ENCODE results near the gene SLC39A2.
"Not testable (repeated sequence)": the region's sequence is repeated elsewhere in the genome, so short reads cannot be mapped to it uniquely, and the experiment has no call there.

SLC39A2 gene, protein sequence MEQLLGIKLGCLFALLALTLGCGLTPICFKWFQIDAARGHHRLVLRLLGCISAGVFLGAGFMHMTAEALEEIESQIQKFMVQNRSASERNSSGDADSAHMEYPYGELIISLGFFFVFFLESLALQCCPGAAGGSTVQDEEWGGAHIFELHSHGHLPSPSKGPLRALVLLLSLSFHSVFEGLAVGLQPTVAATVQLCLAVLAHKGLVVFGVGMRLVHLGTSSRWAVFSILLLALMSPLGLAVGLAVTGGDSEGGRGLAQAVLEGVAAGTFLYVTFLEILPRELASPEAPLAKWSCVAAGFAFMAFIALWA

GRCh38 chr14:20998674-20999366, at the start of gene SLC39A2:
TSS of gene SLC39A2 (plus strand) at chr14:20999293. CDS start at chr14:20999447, 154 bp downstream.
- no peak within 1 kb of the TSS for H3K4me3 ChIP-seq (ENCODE audit: low read depth, low read length)
- peak; percentile 79 for DNase-seq (ENCODE audit: low read depth, low spot score)
- in situ Hi-C loops (cut with HindIII; ENCODE audit: low sequenced_read_pairs), result no loop called here
- TF ChIP-seq, protein P1, sequence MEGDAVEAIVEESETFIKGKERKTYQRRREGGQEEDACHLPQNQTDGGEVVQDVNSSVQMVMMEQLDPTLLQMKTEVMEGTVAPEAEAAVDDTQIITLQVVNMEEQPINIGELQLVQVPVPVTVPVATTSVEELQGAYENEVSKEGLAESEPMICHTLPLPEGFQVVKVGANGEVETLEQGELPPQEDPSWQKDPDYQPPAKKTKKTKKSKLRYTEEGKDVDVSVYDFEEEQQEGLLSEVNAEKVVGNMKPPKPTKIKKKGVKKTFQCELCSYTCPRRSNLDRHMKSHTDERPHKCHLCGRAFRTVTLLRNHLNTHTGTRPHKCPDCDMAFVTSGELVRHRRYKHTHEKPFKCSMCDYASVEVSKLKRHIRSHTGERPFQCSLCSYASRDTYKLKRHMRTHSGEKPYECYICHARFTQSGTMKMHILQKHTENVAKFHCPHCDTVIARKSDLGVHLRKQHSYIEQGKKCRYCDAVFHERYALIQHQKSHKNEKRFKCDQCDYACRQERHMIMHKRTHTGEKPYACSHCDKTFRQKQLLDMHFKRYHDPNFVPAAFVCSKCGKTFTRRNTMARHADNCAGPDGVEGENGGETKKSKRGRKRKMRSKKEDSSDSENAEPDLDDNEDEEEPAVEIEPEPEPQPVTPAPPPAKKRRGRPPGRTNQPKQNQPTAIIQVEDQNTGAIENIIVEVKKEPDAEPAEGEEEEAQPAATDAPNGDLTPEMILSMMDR (IDR thresholded peaks at IDR 0.05; ENCODE audit: low read depth, low read length), result no peak

DNA sequence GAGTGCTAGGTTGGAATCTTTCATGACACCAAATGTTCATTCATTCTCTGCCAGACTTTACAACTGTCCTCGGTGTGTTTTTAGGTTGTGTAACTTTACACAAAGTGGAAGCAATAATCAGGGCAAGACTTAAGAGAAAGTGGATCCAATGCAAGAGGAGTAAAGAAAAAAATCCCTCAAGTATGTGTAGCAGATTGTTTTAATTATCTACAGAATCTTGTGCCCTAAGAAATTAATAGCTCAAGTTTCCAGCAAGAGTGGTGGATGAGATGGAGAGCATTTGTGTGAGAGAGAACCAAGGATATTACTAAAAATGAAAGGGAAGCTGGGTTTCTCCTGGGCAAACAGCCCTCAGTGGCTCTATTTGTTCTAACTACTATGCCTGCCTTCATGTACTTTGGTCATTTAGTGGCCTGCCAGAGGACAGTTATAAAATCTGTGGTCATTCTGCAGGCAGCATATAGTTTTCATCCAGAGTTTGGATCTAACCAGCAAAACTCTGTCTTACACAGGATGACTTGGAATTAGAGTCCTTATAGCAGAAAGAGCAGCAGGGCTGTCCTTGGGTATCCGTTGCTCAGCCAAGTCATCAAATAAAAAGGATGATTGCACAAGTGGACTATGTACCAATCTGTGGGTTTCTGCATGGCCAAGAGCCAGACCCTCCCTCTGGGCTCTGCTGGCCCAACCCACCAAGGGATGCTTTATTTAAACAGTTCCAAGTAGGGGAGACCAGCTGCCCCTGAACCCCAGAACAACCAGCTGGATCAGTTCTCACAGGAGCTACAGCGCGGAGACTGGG, 44.2 kb upstream of the SLC39A2 start, which contains the start of gene RNASE2:
Gene RNASE2 (plus strand): TSS at position 752 of the 802 bp plus-strand sequence. CDS start 285 bp downstream, outside the sequence.
- H3K4me3 ChIP-seq (ENCODE audit: low read depth, low read length); DNase-seq (ENCODE audit: low read depth, low spot score); in situ Hi-C loops (cut with HindIII; ENCODE audit: low sequenced_read_pairs): not testable (repeated sequence)

DNA sequence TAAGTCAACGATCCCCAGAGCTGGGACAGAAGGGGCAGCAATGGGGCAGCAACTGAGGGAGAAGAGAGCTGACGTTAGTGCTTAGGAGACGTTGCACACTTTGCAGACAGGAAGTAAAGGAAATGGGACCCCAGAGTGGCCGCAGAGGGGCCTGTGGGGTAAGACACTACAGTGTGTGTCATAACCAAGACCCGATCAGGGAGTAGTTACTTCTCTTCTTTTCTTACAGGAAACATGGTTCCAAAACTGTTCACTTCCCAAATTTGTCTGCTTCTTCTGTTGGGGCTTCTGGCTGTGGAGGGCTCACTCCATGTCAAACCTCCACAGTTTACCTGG, 43.6 kb upstream of the SLC39A2 start:
- H3K4me3 ChIP-seq (ENCODE audit: low read depth, low read length); DNase-seq (ENCODE audit: low read depth, low spot score); in situ Hi-C loops (cut with HindIII; ENCODE audit: low sequenced_read_pairs): not testable (repeated sequence)

DNA sequence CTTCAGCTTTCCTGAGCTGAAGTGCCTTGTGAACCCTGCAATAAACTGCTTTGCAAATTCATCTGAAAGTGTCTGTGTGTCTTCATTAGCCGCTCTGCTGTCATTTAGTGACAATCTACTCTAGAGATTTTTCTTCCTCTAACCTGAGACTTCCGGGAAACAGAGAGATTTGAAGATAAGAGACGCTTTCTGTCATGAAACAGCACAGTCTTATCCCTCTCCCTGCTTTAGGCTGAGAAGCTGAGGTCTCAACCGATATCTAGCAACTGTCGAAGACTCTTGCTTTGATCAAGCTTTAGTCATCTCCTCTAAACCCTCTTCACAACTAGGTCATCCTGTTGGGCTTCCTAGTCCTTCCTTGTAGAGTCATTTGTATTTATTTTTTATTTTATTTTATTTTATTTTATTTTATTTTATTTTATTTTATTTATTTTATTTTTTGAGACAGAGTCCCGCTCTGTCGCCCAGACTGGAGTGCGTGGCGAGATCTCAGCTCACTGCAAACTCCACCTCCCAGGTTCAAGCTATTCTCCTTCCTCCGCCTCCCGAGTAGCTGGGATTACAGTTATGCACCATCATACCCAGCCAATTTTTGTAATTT, 42.6 kb upstream of the SLC39A2 start:
- in situ Hi-C loops (cut with HindIII; ENCODE audit: low sequenced_read_pairs), result no loop called here
- DNase-seq (ENCODE audit: low read depth, low spot score), result no peak
- TF ChIP-seq, protein P1 (IDR thresholded peaks at IDR 0.05; ENCODE audit: low read depth, low read length), result no peak
- no peak overlapping the region for H3K4me3 ChIP-seq (ENCODE audit: low read depth, low read length)

DNA sequence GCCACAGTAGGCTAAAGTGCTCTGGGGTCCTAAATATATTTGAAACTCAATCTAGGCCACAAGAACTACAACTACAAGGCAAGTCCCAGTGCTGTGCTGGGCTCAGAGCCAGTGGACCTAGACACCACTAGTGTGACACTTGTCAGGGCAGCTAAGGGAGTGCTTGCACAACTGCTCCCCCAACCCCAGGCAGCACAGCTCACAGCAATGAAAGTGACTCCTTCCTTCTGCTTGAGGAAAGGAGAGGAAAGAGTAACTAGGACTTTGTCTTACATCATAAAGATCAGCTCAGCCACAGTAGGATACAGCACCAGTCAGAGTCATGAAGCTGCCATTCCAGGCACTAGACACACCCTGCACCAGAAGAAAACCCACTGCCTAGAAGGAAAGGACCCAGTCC, 40.1 kb upstream of the SLC39A2 start:
- DNase-seq (ENCODE audit: low read depth, low spot score); in situ Hi-C loops (cut with HindIII; ENCODE audit: low sequenced_read_pairs); H3K4me3 ChIP-seq (ENCODE audit: low read depth, low read length): not testable (repeated sequence)

DNA sequence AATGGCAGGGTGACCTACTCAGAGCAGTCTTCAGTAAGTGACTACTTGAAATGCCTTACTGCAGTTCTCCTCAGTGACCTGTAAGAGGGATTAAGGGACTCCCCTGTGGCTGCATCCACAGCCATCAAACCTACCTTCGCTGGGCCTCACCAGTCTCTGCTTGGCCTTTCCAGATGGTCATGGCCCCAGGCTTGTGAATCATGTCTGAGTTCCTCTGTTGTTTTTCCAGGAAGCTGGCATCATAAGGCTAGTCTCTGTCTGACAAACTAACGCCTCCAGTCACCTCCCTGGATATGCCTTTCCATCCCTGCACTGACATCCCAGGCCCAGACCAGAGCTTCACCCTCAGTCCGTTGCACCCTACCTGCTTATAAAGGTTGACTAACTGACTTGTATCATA, 29.8 kb upstream of the SLC39A2 start:
- in situ Hi-C loops (cut with HindIII; ENCODE audit: low sequenced_read_pairs), result no loop called here
- TF ChIP-seq, protein P1 (IDR thresholded peaks at IDR 0.05; ENCODE audit: low read depth, low read length), result no peak
- DNase-seq (ENCODE audit: low read depth, low spot score), result no peak
- no peak overlapping the region for H3K4me3 ChIP-seq (ENCODE audit: low read depth, low read length)

GRCh38 chr14:20970647-20970982, 28.5 kb upstream of the SLC39A2 start:
- DNase-seq (ENCODE audit: low read depth, low spot score), result no peak
- in situ Hi-C loops (cut with HindIII; ENCODE audit: low sequenced_read_pairs), result no loop called here
- TF ChIP-seq, protein P1 (IDR thresholded peaks at IDR 0.05; ENCODE audit: low read depth, low read length), result no peak
- H3K4me3 ChIP-seq (ENCODE audit: low read depth, low read length), result peak overlapping the region; percentile 62

All from astrocyte of the spinal cord (primary cell).